GM18907 (cell line): ENCODE results near the gene MICB.
"Not testable (repeated sequence)": the region's sequence is repeated elsewhere in the genome, so short reads cannot be mapped to it uniquely, and the experiment has no call there.

Experiments used
- ATAC-seq: cut with Tn5 transposase; IDR thresholded peaks from one replicate; pipeline ENCODE4 v1.9.1; 2021; ENCODE audit warnings: mild to moderate bottlenecking, moderate library complexity; ENCODE audit not compliant: unreplicated experiment

MICB gene

GRCh38 chr6:31498748-31499147 is 803 bp downstream of the MICB start:
- ATAC-seq = no peak

- not testable (repeated sequence) for ATAC-seq
Measured at GRCh38 chr6:31499648-31500047, 1.7 kb downstream of the MICB start.

- no peak for ATAC-seq
Measured at GRCh38 chr6:31502586-31502985, 4.6 kb downstream of the MICB start.

GRCh38 chr6:31509036-31509435 is 11.1 kb downstream of the MICB start:
- not testable (repeated sequence) for ATAC-seq

GRCh38 chr6:31510007-31510406 is 12.1 kb downstream of the MICB start:
- ATAC-seq = no peak

GRCh38 chr6:31513456-31514165 is 15.7 kb downstream of the MICB start:
- no peak for ATAC-seq

- ATAC-seq = no peak
Measured at GRCh38 chr6:31521835-31522234, 23.9 kb downstream of the MICB start.

GRCh38 chr6:31525553-31525931 is 27.6 kb downstream of the MICB start:
- no peak for ATAC-seq

GRCh38 chr6:31525932-31526591 is 28.1 kb downstream of the MICB start:
- ATAC-seq = no peak

GRCh38 chr6:31528307-31528777 is 30.4 kb downstream of the MICB start:
- ATAC-seq = no peak

GRCh38 chr6:31528821-31529328 is 30.9 kb downstream of the MICB start, which contains the start of gene MCCD1:
TSS of gene MCCD1 (plus strand) at chr6:31528962. CDS start at chr6:31529015, 53 bp downstream.
- no peak for ATAC-seq

GRCh38 chr6:31529329-31530150 is 31.6 kb downstream of the MICB start:
- ATAC-seq = no peak

- ATAC-seq = no peak
Measured at GRCh38 chr6:31530659-31531058, 32.7 kb downstream of the MICB start.

- ATAC-seq = no peak
Measured at GRCh38 chr6:31531162-31531561, 33.2 kb downstream of the MICB start.

GRCh38 chr6:31531771-31532643 is 34.1 kb downstream of the MICB start:
- no peak for ATAC-seq

GRCh38 chr6:31532644-31533454 is 34.9 kb downstream of the MICB start:
- ATAC-seq = no peak

GRCh38 chr6:31533455-31533841 is 35.5 kb downstream of the MICB start:
- no peak for ATAC-seq

- no peak for ATAC-seq
Measured at GRCh38 chr6:31534011-31534410, 36.1 kb downstream of the MICB start.

- no peak for ATAC-seq
Measured at GRCh38 chr6:31534521-31535040, 36.6 kb downstream of the MICB start.
